NCI-H146 (cell line): ENCODE results near the gene PCSK5.

ENCODE experiments used
- DNase-seq: peaks from one replicate; lab custom pipeline; 2025; lab: John Stamatoyannopoulos, UW

PCSK5 gene

DNA sequence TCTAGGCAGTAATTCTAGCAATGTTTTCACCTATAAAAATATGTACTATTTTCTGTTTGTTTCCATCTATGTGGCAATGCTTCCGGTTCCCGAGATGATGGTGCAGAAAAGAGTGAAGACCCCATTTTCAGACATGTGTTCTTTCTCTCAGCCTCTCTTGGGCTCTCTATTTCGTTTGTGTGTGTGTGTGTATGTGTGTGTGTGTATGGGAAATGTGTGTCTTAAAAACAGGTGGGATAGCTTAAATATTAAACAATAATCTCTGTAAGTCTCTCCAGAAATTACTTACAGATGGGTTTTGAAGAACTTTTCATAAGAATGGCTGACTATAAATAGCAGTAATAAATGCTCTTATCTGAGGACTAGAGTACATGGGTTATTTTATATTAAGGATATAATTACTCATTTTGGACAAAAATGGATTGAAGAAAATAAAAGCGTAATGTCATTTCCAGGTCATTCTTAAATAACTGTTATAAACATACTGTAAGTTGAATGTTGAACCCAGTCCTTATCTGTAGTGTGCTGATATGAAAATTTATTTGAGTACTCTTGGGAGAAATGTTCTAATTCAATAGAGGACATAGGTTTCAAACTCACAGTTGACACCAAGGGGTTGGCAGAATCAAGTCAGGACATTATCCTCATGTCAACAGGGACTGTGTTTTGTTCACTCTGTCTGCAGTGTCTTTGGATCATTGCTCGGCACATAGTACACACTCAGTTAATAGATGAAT lies 31.1 kb downstream of the PCSK5 start:
- DNase-seq = no peak

DNA sequence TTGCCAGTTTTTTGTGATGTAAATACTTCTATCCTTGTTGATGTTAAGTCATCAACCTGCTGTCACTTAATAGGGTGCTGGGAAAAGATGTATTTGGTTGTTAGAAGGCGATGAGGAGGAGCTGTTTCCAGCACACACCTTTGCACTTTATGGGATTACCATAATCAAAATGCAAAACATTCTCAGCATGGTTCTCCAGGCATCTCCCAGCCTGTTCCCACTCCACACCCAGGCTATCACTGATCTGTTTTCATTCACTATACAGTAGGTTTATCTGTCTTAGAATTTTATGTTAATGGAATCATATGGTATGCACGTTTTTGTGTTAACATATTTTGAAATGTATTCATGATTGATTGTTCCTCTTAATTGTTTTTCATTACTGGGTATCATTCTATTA lies 35.9 kb downstream of the PCSK5 start:
- DNase-seq = no peak

DNA sequence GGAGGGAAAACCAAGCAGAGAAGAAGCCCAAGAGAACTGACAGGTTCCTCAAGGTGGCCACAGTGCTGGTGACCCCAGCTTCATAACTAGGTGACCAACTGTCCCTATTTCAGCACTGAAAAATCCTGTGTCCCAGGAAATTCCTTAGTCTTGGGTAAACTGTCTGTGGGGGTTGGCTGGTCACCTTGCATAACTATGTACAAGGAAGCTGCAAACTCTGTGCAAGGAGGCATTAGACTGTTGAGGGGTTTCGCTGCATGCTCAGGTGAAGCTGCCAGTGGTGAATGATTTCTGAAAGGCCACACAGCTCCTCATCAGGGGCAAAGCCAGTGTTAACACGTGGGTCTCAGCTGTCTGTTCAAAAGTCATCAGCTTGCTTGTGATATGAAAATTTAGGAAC lies 36.9 kb downstream of the PCSK5 start:
- DNase-seq = no peak

DNA sequence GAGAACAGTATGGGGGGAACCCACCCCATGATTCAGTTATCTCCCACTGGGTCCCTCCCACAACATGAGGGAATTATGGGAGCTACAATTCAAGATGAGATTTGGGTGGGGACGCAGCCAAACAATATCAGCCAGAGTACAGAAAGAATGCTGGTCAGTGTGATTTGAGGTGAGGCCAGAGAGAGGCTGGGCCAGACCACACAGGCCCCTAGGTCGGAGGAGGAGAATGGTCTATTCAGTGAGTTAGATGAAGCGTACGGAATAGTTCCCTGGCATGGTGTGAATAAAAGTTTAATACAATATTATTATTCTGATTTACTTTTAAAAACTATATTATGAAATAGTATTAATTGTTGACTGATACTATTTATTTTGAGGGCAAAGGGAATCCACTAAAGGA lies 39.7 kb downstream of the PCSK5 start:
- no peak for DNase-seq

DNA sequence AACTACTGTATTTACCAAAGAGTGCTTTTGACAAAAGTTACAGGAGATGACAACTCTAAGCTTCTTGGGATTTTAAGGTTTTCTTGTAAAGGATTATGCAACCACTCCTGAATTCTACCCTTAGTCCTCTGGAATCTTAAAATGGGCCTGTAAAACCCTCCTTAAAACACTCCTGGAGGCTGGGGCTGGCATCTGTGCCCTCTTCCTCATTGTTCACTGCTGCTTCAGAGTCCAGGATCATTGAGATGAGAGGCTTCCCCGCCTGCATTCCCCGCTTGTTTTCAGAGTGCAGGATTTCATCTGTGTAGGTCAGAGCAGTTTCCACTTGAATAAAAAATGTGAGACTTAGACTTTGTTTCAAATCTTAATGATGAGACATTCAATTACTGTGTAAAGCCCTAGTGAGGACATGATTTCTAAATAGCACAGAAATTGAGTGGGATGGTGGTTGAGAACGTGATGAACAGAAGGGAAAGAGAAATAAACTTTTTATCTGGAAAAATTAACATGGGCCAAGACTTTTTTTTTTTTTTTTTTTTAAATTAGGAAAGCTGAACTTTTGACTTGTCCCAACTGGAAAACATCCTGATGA lies 40.4 kb downstream of the PCSK5 start:
- no peak for DNase-seq

DNA sequence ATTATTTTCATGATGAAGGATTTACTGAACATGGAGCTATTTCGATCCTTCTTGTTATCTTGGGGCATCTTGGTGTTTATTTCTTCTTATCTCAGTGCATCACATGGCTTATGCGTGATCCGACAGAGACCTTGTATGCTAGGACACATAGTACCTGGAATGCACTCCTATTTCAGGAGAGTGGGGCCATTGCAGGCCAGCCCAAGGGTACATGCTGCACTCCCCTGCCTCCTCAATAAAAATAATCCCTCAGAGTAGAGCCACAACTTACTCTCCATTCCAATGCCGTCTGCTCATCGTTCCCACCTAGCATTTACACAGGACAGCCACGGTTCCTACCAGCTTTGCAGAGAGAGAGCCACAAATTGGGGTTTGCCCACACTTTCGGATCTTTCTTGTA lies 43.5 kb downstream of the PCSK5 start:
- DNase-seq = no peak

DNA sequence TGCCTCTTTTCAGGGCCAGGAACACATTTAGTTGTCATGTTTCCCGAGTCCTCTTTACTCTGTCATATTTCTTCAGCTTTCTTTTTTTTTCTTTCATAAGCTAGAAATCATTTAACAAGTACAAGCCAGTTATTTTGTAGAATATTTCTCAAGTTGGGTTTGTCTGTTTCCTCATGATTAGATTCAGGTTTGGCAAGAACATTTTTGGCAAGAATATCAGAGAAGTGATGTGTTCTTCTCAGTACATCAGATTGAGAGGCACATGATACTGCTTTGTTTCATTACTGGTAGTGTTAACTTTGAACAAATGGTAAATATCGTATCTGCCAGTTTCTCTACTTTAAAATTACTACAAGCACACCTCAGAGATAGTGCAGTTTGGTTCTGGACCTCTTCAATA lies 45.1 kb downstream of the PCSK5 start:
- DNase-seq = no peak

DNA sequence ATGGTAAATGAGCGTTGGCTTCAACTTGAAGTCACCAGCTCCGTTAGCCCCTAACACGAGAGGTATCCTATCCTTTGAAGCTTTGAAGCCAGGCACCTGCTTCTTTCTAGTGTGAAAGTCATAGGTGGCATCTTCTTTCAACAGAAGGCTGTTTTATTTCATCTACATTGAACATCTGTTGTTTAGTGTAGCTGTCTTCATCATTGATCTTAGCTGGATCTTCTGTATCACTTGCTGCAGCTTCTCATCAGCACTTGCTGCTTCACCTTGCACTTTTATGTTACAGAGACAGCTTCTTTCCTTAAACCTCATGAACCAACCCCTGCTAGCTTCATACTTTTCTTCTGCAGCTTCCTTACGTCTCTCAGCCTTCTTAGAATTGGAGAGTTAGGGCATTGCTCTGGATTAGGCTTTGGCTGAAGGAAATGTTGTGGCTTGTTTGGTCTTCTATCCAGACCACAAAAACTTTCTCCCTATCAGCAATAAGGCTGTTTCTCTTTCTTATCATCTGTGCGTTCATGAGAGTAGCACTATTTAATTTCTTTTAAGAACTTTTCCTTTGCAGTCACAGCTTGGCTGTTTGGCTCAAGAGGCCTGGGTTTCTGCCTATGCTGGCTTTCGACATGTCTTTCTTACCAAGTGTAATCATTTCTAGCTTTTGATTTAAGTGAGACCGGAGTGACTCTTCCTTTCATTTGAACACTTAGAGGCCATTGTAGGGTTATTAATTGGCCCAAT lies 47.2 kb downstream of the PCSK5 start:
- no peak for DNase-seq

DNA sequence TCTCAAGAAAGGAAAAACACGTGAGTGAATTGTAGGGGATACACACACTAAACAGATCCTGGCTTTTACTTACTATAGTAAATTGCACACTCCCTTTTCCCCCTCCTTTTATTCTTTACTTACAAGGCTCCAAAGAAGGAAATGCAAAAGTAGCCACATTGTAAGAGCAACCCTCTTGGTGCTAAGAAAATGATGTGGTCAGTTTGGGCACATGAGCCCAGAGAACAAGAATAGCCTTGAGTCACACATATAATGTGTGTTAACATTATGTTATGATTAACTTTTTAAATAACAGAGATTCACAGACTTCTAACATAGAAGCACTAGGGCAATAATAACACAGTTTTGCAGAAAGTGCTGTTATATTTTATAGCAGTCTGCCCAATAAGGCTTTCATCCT lies 48.5 kb downstream of the PCSK5 start:
- DNase-seq = no peak

DNA sequence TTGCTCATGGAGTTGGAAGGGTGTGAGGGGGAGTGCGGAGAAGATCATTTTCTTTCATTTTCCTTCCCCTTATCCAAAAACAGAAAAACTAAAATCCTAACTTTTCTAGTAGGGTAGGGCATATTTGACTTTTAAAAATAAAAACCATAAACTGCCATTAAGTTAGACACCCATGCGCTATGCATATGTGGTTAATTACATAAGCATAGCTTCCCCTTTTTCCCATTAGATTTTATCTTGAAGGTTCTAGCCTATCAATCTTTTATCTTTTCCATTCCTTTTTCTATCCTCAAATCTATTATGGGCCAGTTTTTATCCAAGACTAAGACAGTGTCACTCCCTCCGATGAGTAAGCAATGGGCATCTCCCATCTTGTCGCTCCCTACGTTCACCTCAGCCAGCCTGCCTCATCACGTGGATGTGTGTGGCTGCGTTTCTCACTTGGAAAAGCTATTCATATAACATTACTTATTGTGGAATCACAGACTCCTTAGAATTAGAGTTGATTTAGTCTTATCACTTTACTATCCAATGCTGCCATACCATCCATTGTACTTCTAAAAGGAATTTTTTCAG lies 49.2 kb downstream of the PCSK5 start:
- DNase-seq = no peak

DNA sequence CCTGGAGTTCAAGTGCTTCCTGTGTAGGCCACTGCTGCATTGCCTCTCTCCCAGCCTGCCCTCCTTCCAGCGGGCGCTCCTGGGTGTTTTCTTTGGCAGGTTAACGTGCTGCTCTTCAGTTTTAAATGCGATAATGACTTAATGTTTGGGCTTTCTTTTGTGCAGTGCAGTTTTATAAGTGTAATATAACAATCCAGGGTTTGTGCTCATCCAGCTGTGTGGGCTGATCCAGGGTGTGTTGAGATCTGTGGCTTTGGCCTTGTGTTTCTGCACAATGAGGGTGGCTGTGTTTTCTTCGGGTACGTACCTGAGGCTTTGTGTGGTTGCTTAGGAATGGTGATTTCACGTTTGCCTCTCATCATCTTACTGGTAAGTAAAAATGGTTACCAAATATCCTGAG lies 50.6 kb downstream of the PCSK5 start:
- no peak for DNase-seq

DNA sequence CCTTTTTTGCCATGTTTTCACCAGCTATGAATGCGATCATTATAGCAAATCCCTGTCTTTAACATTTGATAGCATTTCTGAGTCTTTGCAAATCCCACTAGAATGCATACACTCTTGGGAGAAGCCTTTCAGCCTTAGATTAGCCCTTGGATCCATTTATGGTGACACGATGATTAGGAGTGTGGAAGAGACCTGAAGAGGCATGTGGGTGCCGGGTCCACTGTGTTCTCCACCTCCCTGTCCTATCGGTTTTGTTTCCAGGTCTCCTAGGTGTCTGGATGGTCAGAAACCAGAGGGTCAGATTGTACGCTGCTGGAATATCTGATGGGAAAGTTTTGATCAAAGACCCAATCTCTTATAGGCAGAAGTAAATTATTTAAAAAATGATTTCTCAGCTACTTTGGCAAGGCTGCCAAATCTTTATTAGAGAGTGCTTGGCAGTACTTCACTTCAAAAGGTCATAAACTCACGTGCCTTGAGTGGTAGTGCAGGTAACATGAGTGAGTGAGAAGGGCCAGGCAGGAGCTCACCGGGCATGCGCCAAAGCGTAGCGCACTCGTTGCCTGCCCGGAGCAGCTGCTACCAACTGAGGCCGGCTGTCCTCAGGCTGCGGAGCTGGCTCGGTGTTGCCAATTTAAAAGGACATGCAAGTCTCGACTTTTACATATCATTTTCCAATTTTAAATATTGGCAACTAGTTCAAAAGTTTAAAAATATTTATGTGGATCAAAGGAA lies 51.3 kb downstream of the PCSK5 start:
- no peak for DNase-seq

DNA sequence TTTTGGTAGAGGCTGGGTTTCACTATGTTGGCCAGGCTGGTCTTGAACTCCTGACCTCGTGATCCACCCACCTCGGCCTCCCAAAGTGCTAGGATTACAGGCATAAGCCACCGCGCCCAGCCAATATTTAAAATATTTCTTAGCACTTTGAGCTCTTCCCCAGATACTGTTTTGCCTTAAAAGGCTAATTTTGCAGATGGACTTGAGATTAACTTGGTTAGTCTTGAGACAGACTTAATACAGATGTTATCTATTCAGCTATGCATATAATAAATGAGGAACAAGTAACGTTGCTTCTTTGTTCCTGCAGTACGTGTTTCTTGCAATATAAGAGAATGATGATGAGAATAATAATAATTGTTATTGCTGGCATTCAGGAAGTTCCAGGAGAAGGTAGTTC lies 56.3 kb downstream of the PCSK5 start:
- no peak for DNase-seq

DNA sequence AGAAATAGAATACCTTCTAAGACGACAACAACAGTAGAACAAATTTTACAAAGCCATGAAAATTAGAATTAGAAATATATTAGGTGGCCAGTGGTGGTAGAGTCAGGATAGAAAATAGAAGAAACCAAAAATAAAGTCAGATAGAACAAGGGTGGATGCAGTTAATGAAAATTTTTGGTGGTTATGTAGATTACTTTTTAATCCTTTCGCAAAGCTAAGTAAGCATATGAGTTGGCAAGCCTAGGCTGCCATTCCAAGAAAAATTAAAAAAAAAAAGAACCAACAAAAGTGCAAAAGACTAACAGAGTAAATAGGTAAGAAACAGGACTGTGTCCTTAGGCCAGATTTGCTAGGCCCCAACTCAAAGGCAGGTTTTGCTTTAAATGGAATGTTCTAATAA lies 56.8 kb downstream of the PCSK5 start:
- DNase-seq = no peak

DNA sequence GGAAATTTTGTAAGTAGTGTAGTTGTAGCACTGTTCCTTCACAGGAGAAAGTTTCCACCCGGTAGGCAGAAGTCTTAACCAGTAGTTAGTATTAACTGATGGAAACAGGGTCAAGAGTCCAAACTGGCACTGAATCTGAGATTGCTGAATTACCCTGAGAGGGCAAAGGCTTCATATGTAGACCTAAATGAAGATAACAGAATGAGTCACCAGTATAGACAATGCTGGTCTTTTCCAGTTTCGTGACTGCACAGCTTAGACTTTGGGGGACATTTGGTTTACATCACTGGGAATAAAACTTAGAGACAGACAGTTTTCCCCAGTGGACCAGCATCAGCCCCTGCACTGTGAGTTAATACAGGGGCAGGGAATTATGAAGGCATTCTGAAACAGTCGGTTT lies 60.5 kb downstream of the PCSK5 start:
- no peak for DNase-seq

DNA sequence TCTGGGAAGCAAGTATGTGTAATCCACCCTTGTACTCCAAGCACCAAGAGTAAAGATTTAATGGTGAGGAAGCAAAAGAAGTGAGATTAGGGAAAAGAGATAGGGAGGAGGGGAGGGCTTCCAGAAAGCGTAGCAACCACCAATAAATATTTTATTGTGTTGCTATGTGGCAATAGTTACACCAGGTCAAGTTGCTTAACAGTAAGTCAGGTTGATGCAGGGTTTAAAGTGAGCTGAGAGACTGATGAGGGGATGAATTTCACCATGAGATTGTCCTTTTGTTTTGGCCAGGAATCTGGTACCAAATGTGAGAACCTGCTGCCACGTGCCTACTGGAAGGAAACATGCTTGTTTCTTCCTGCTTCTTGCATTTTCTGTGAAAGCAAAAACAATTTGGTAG lies 62.7 kb downstream of the PCSK5 start:
- DNase-seq = no peak

DNA sequence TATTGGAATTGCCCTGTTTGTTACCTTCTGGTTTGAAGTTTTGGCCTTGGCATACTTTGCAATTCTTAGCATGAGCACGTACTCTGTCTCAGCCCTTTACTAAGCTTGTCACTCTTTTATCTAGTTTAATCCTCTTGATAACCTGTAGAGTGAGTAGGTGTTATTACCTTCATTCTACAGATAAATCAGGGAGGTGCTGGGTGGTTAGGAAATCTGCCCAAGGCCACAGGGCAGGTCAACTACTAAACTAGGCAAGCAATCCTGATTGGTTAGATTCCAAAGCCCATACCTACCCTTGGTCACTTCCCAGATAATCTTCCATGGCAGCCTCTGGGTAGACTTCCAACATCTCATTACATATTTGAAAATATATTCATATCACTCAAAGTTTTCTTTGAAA lies 65.7 kb downstream of the PCSK5 start:
- no peak for DNase-seq

DNA sequence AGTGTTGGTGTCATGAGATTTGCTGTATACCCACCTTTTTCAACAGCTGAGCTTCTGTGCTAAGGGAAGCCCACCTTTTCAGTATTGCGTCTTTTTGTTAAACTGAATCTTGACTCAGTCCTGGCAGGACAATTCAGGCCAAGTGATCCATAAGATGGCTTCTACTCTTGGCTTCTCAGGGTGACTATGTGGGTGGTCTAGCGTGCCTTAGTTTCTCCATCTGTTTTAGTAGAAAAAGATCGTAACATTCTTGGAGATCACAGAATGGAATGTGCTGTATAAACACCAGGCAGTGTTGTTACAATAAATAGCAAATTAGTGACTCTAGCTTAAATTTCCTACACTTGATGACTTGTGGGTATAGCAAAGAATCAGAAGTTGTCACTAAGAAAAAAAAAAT lies 66.6 kb downstream of the PCSK5 start:
- no peak for DNase-seq

DNA sequence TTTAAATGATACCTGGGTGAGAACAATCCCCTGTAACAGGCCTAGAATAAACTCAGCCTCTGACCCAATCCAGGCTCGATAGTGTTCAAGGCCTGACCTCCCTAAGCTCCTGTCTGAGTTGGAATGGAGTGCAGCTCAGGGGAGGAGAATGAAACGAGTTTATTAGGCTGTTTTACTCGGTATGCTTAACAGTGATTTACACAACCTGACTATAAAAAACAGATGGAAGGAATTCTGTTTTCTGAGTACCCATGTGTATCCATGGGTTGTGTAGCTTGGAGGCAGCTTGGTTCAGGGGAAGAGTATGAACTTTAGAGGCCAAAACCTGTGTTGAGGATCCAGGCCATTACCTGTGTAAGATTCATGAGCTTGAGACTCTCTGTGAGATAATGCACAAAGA lies 67.8 kb downstream of the PCSK5 start:
- DNase-seq = no peak

DNA sequence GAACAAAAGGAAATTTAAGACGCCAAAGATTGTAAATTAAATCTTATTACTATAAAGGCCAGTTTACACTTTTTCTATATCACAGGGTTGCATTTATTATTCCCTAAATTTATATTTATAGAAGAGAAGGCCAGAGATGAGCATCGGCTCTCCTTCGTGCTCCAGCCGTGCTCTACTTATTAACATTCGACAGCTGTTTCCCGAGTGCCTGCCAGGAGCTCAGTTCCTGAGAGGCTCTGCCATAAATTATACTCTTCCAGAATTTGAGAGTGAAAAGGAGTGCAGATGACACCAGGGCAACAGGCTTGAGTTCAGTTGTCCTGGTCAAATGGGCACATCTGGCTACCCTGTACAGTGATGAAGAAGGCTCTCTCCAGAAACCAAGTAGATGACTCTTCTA lies 70.1 kb downstream of the PCSK5 start:
- no peak for DNase-seq

DNA sequence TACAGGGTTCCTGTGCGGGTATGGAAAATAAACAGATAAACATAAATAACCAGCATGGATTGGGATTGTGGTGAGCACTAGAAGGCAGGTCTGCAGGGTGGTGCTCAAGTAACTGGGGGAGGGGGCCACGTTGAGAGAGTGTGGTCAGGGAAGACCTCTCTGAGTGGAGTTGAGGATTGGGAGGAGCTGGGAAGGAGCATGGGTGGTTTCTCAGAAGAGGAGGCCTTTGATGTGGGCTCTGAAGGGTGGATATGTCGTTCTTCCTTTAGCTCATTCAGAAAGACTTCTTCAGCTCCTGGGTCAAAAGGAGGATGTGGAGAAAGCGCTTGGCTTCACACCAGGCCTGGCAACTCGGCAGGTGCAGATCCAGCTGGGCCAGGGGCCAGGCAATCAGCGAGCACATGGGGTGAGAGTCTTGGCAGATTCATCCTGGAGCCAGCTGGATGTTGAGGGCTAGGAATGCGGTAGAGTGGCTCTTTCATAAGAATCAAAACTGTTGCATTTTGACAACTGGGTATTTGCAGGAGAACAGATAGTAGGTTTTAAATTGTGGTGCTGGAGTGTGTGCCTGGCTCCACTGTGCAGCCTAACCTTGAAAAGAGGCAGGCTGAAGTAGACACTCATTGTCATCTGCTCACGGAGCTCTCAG lies 71.7 kb downstream of the PCSK5 start:
- DNase-seq = no peak

DNA sequence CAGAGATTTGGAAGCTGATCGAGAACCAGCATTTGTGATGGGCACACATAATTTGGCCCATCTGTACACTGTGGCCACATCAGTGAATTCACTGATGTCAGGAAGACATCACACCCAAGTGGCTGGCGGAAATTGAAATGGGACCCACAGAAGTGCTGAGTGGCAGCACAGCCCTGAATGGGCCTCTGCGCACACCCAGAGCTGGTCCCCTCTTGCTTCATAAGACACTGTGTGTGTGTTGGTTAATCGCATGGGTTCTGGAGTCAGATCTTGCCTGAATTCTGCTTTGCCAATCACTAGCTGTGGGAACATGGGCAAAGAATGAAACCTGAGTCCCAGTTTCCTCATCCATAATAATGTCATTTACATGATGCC lies 72.2 kb downstream of the PCSK5 start:
- no peak for DNase-seq
